HFFc6 (cell line): ENCODE measurements around the gene CPNE8. TPM values are rescaled to one million over a fixed set of nuclear protein-coding genes. Genes with fewer than 3 reads are reported as not detected.

Experiments
- DNase-seq: peaks from one replicate; pipeline ENCODE4 v3.0.0-alpha.2; 2018
- H3K27ac Mint-ChIP-seq: 2 replicates; pipeline ENCODE4 v1.8.0; 2020; ENCODE audit warnings: mild to moderate bottlenecking, mixed read lengths
- H3K27me3 Mint-ChIP-seq: 2 replicates; pipeline ENCODE4 v1.8.0; 2021; ENCODE audit warnings: mild to moderate bottlenecking, moderate library complexity, mixed read lengths; ENCODE audit not compliant: insufficient read depth
- H3K36me3 Mint-ChIP-seq: 2 replicates; pipeline ENCODE4 v1.8.0; 2021; ENCODE audit warnings: low read depth, mixed read lengths
- H3K4me1 Mint-ChIP-seq: 2 replicates; pipeline ENCODE4 v1.8.0; 2020; ENCODE audit warnings: low read depth, mixed read lengths
- H3K4me3 Mint-ChIP-seq: 2 replicates; pipeline ENCODE4 v1.8.0; 2020; ENCODE audit warnings: mild to moderate bottlenecking, moderate library complexity, mixed read lengths
- H3K9me3 Mint-ChIP-seq: 2 replicates; pipeline ENCODE4 v1.8.0; 2020; ENCODE audit warnings: mild to moderate bottlenecking, mixed read lengths
- total RNA-seq, 6 experiments: library from RNA; stranded (reverse); fragmentation: NEBNext Ultra II Directional; extraction: Animal tissue kit (Norgen Biotek cat#: 25700); gene quantifications; 2 replicates in 1 of 6; 3 replicates in 5 of 6; pipeline ENCODE4 v1.2.3, GENCODE V29; 2021
- TF ChIP-seq, protein P1 (sequence below): fragments of 200-600 bp; sonication (generic); IDR thresholded peaks from 2 replicates; pipeline ENCODE4 v1.5.0; 2021; ENCODE audit warnings: antibody characterized with exemption, mild to moderate bottlenecking

CPNE8 gene
- total RNA-seq, 6 experiments from 2014 or later, result not detected

DNA sequence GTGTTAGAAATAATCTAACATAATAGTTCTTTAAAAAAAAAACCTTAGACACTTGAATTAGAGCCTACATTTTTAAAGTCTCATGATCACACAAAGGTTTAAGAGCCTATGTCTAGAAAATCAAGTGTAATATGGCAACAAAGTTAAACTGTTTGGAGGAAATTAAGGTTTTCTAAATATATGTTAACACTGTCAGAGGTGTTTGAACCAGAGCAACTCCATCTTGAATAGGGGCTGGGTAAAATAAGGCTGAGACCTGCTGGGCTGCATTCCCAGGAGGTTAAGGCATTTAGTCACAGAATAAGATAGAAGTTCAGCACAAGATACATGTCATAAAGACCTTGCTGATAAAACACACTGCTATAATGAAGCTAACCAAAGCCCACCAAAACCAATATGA, 12.4 kb downstream of the CPNE8 start:
- no peaks in the 10 kb centered on the region for H3K4me1 Mint-ChIP-seq
- no peaks in the 10 kb centered on the region for H3K36me3 Mint-ChIP-seq
- TF ChIP-seq, protein P1, sequence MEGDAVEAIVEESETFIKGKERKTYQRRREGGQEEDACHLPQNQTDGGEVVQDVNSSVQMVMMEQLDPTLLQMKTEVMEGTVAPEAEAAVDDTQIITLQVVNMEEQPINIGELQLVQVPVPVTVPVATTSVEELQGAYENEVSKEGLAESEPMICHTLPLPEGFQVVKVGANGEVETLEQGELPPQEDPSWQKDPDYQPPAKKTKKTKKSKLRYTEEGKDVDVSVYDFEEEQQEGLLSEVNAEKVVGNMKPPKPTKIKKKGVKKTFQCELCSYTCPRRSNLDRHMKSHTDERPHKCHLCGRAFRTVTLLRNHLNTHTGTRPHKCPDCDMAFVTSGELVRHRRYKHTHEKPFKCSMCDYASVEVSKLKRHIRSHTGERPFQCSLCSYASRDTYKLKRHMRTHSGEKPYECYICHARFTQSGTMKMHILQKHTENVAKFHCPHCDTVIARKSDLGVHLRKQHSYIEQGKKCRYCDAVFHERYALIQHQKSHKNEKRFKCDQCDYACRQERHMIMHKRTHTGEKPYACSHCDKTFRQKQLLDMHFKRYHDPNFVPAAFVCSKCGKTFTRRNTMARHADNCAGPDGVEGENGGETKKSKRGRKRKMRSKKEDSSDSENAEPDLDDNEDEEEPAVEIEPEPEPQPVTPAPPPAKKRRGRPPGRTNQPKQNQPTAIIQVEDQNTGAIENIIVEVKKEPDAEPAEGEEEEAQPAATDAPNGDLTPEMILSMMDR, result no peak
- H3K27me3 Mint-ChIP-seq, result no peaks in the 10 kb centered on the region
- H3K27ac Mint-ChIP-seq, result no peak overlapping the region
- no peak overlapping the region for H3K4me3 Mint-ChIP-seq
- no peak for DNase-seq
- H3K9me3 Mint-ChIP-seq, result peaks cover 18% of the 10 kb centered on the region

DNA sequence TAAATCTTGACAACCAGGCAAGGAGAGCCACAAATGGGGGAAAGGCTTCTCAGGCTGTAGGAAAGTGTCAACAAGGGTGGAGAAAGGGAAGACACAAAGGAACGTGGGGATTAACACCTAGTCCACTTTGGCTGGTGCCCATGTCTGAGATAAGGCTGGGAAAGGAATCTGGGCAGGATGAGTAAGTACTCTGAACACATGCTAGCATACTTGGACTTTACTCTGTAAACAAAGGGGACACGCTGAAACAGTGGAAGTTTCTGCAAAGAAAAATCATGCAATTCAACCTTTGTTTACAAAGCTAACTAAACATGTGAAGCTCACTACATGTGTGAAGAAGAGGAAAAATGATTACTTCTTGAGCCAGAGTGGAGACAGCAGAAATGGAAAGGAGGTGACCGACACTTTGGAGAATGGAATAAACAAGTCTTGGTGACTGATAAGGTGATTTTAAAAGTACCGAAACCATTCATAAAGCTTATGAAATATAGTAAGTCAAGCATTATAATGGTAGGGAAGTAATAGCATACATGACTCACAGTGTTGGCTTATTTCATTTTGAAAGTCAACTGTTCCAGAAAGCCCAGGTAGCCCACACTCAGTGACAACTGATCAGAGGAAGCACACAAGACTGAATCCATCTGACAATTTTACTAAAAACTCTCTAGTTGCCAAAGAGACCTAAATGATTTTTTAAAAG, 13.2 kb downstream of the CPNE8 start:
- Mint-ChIP-seq H3K4me1 (no peaks in the 10 kb centered on the region), H3K27me3 (no peaks in the 10 kb centered on the region), H3K9me3 (peaks cover 22% of the 10 kb centered on the region), H3K36me3 (no peaks in the 10 kb centered on the region), H3K4me3 (no peak overlapping the region), H3K27ac (no peak overlapping the region)
- no peak for DNase-seq
- TF ChIP-seq, protein P1, result no peak

DNA sequence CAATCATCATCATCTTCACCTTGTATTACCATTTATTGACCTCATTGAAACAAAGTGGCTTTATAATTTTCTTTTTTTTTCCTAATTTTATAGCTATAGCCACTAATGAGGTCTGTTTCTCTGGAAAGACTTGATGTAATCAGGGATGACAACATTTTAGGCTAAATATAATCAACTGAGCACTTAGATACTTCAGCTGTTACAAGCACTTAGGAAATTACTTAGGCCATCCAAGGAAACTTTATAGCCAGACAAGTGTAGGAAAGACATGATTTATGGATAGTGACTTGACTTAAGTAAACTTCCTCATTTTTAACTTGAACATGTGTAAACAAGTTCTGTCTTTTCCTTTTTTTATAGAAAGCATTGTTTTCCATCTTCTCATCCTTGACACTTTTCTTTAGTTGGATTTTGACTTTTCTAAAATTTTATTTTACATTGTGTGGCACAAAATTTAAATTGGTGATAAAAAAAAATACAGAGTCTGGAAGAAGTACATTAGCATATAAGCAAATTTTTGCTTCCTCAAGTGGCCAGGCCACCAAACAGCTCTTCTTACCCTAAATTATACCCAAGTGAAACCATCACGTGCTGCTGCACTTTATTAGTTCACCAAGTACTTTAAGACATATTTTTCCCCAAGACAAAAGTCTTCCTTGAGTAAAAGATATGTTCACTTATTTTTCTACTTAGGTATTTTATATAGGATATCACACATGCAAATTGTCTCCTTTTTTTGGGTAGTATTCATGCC, 15.1 kb downstream of the CPNE8 start:
- DNase-seq, result no peak
- Mint-ChIP-seq H3K27ac (no peak overlapping the region), H3K9me3 (peaks cover 29% of the 10 kb centered on the region), H3K27me3 (no peaks in the 10 kb centered on the region), H3K4me1 (no peaks in the 10 kb centered on the region), H3K4me3 (no peak overlapping the region), H3K36me3 (no peaks in the 10 kb centered on the region)
- TF ChIP-seq, protein P1, result no peak

DNA sequence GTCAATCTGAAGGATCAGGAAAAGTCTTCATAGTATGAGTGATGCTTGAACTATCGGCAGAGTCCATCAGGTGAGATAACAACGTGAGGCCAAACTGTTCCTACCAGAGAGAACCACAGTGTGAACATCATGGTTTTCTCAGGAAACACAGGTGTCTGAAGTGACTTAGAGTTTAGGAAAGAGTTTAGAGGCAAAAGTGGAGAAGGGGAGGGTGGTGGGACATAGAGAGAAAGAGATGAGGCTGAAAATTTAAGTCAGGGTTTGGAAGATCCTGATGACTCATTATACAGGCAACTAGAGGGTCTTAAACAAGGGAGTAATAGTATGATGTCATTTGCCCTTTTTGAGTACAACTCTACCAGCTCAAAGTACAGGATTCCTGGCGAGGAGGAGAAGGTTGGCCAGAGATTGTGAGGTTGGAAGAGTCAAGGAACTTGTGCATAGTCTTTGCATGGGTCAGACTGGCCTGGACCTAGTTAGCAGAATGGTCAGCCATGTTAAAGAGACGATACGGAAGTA, 16.0 kb downstream of the CPNE8 start:
- Mint-ChIP-seq H3K9me3 (peaks cover 25% of the 10 kb centered on the region), H3K36me3 (no peaks in the 10 kb centered on the region), H3K27ac (no peak overlapping the region), H3K4me3 (no peak overlapping the region), H3K4me1 (no peaks in the 10 kb centered on the region), H3K27me3 (no peaks in the 10 kb centered on the region)
- TF ChIP-seq, protein P1, result no peak
- DNase-seq, result no peak

DNA sequence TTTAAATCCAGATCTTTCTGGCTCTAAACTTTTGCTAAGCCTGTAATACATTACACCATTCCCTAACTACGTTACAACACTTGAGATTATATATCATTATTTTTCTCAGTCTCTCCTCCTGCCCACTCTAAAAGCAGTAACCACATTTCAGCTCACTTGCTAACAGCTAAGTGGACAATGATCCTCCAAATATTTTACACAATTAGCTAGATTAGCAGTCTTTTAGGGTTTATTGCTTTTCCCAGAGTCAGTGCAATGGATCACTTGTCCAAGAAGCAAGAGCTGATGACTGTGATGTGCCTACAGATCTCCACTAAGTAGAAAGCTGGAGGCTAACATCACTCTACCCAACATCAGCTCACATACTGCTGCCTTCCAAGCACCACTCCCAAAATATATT, 17.6 kb downstream of the CPNE8 start:
- no peak overlapping the region for H3K27ac Mint-ChIP-seq
- no peak overlapping the region for H3K4me3 Mint-ChIP-seq
- no peaks in the 10 kb centered on the region for H3K4me1 Mint-ChIP-seq
- no peak for DNase-seq
- no peaks in the 10 kb centered on the region for H3K36me3 Mint-ChIP-seq
- peaks cover 28% of the 10 kb centered on the region for H3K9me3 Mint-ChIP-seq
- TF ChIP-seq, protein P1, result no peak
- peaks cover under 1% of the 10 kb centered on the region; the same call in 1 of the 2 replicates for H3K27me3 Mint-ChIP-seq
